ENCODE results near the gene KCTD16. TPM values are rescaled to one million over a fixed set of nuclear protein-coding genes. Genes with fewer than 3 reads are reported as not detected.

KCTD16 gene
- total RNA-seq, 3 donors from 2014 or later, result not detected

DNA sequence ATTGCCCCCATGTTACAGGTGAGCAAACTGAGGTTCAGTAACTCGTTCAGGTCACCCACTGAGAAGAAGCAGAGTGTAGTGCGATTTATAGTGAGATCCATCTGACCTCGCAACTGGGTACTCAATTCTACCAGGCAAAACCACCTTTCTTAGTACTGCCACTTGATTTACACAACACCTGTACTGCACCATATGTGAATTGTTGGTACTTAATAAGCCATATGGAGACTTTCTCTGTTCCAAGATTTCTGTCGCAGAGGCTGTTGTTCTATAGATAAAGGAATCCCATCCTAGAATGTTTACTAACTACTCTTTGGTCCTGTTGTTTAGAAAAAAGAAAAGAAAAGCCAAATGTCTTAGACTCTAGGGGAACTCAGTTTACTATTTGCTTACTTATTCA, 287.5 kb downstream of the KCTD16 start:
- Mint-ChIP-seq H3K9me3 (no peaks in the 10 kb centered on the region), H3K4me3 (no peak overlapping the region), H3K4me1 (ENCODE audit: low read depth) (no peaks in the 10 kb centered on the region), H3K36me3 (ENCODE audit: insufficient read depth) (no peaks in the 10 kb centered on the region), H3K27me3 (ENCODE audit: low read depth) (no peaks in the 10 kb centered on the region)
- DNase-seq, result no peak
- ATAC-seq, result no peak

DNA sequence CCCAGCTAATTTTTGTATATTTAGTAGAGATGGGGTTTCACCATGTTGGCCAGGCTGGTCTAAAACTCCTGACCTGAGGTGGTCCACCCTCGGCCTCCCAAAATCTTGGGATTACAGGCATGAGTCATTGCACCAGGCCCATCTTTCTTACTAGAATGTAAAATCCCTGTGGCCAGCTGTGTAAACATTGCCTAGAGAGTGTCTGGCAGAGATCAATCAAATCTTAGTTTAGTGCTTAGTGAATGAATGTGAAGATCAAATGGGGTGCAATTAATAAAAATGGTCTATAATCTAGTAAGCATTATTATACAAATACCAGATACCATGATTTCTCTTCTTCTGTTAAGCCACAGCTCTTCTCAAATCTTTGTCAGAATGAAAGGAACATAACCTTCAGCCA, 289.9 kb downstream of the KCTD16 start:
- H3K27me3 Mint-ChIP-seq (ENCODE audit: low read depth), result no peaks in the 10 kb centered on the region
- no peak overlapping the region for H3K4me3 Mint-ChIP-seq
- no peaks in the 10 kb centered on the region for H3K36me3 Mint-ChIP-seq (ENCODE audit: insufficient read depth)
- ATAC-seq (no peak), DNase-seq (no peak)
- no peaks in the 10 kb centered on the region for H3K4me1 Mint-ChIP-seq (ENCODE audit: low read depth)
- no peaks in the 10 kb centered on the region for H3K9me3 Mint-ChIP-seq

GRCh38 chr5:144462577-144462976, 291.9 kb downstream of the KCTD16 start:
- no peaks in the 10 kb centered on the region for H3K27me3 Mint-ChIP-seq (ENCODE audit: low read depth)
- no peaks in the 10 kb centered on the region for H3K9me3 Mint-ChIP-seq
- no peak overlapping the region for H3K4me3 Mint-ChIP-seq
- ATAC-seq (no peak), DNase-seq (no peak)
- no peaks in the 10 kb centered on the region for H3K36me3 Mint-ChIP-seq (ENCODE audit: insufficient read depth)
- no peaks in the 10 kb centered on the region for H3K4me1 Mint-ChIP-seq (ENCODE audit: low read depth)

DNA sequence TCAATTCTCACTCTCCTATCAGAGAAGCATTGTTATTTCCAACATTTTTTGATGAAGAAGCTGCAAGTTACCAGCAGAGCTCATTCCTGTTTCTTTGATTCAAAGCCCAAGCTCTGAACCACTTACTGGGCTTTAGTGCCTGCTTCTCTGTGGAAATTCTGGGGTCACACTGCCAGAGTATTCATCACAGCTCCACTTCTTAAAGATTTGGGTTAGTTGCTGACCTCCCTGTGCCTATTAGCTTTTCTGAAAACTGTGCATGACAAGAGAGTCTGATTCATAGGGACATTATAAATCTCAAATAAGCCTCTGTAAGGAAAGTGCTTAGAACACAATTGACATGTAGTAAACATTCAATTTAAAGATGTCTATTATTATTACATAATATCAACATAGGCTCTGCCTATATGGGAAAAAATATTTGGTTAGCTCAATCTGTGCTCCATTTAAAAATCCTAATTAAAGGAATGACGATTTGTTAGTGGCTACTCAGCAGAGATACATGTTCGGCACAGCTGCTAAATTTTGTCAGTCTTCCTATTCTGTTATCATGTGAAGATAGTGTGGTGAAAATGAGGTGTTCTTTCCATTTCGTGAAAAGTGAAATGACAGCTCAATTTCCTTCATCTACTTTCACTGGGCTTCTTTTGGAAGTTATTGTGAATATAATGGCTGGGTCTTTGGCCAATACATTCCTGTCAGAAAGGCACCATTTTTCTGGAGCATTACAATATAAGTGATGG, 293.0 kb downstream of the KCTD16 start:
- H3K27me3 Mint-ChIP-seq (ENCODE audit: low read depth), result no peaks in the 10 kb centered on the region
- H3K4me3 Mint-ChIP-seq, result no peak overlapping the region
- no peaks in the 10 kb centered on the region for H3K4me1 Mint-ChIP-seq (ENCODE audit: low read depth)
- no peak for ATAC-seq
- no peaks in the 10 kb centered on the region for H3K9me3 Mint-ChIP-seq
- H3K36me3 Mint-ChIP-seq (ENCODE audit: insufficient read depth), result no peaks in the 10 kb centered on the region
- no peak for DNase-seq

DNA sequence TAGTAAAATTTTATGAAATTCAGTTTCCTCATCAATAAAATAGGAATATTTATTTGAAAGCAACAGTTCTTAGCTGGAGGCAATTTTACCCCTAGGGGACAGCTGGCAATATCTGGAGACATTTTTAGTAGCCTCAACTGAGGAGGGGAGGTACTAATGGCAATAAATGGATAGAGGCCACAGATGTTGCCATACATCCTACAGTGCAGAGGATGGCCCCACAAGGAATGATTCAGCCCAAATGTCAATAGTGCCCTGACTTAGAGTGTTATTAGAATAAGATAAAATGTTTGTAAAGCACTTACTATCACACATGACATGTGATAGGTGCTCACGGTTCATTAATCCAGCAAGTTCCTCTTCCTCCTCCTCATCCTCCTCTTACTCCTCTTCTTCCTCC, 293.6 kb downstream of the KCTD16 start:
- no peaks in the 10 kb centered on the region for H3K36me3 Mint-ChIP-seq (ENCODE audit: insufficient read depth)
- no peak for DNase-seq
- no peaks in the 10 kb centered on the region for H3K9me3 Mint-ChIP-seq
- no peak for ATAC-seq
- no peaks in the 10 kb centered on the region for H3K4me1 Mint-ChIP-seq (ENCODE audit: low read depth)
- H3K27me3 Mint-ChIP-seq (ENCODE audit: low read depth), result no peaks in the 10 kb centered on the region
- no peak overlapping the region for H3K4me3 Mint-ChIP-seq

DNA sequence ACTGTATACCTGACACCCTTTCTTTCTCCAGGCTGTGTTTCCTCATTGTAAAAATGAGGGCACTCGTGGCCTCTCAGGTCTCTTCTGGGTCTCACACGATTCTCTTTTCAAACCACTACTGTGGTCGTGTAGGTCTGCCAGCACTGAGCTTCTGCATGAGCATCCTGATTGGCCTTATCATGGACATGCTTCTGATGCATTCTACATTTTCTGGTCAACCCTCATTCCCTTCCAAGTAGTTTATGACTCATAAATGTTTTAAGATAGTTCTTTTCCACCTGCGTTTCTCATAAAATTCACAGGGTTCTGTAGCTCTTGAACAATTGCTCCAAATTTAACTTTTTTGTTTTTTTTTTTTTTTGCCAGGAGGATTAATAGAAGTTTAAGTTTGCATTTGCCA, 294.8 kb downstream of the KCTD16 start:
- H3K4me1 Mint-ChIP-seq (ENCODE audit: low read depth), result no peaks in the 10 kb centered on the region
- H3K4me3 Mint-ChIP-seq, result no peak overlapping the region
- H3K9me3 Mint-ChIP-seq, result no peaks in the 10 kb centered on the region
- DNase-seq, result no peak
- H3K36me3 Mint-ChIP-seq (ENCODE audit: insufficient read depth), result no peaks in the 10 kb centered on the region
- H3K27me3 Mint-ChIP-seq (ENCODE audit: low read depth), result no peaks in the 10 kb centered on the region
- no peak for ATAC-seq

DNA sequence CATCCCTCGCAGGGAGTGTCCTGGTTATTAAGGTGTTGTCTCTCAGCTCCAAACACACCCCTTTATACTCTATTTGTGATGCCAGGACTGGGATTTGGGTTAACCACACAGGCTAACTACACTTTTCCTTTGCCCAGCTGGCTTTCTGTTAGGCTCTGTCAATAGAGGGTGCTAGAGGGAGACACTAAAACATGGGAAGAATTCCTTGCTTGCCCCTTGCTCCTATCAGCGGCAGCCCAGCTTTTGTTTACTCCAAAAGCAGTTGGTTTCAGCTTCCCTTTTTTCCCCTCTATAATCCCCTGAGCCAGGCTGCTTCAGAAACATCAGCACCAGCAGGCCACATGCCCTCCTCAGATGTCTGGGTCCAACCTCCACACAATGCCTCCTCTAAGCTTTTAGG, 297.1 kb downstream of the KCTD16 start:
- Mint-ChIP-seq H3K9me3 (no peaks in the 10 kb centered on the region), H3K4me3 (no peak overlapping the region), H3K27me3 (ENCODE audit: low read depth) (no peaks in the 10 kb centered on the region), H3K36me3 (ENCODE audit: insufficient read depth) (no peaks in the 10 kb centered on the region), H3K4me1 (ENCODE audit: low read depth) (no peaks in the 10 kb centered on the region)
- DNase-seq (no peak), ATAC-seq (no peak)

DNA sequence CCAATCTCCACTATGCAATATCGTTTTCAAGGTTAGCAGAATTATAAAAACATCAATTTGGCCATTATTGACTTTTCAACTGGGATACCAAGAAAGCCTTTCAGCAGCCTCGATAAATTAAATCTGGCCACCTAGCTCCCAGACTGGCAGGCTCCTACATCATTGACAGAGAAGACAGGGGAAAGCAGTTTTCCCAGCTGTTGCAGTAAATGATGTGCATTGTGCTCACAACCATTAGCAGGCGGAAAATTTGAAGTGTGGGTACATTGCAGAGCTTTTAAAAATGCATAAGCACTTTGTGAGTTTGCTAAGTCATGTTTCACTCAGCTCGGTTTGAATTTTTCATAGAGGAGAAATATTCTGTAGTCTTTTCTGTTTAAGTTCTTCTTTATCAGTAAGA, 297.9 kb downstream of the KCTD16 start:
- DNase-seq (no peak), ATAC-seq (no peak)
- Mint-ChIP-seq H3K9me3 (no peaks in the 10 kb centered on the region), H3K36me3 (ENCODE audit: insufficient read depth) (no peaks in the 10 kb centered on the region), H3K4me1 (ENCODE audit: low read depth) (no peaks in the 10 kb centered on the region), H3K27me3 (ENCODE audit: low read depth) (no peaks in the 10 kb centered on the region), H3K4me3 (no peak overlapping the region)

GRCh38 chr5:144469106-144469505, 298.4 kb downstream of the KCTD16 start:
- H3K9me3 Mint-ChIP-seq, result no peaks in the 10 kb centered on the region
- DNase-seq (no peak), ATAC-seq (no peak)
- H3K36me3 Mint-ChIP-seq (ENCODE audit: insufficient read depth), result no peaks in the 10 kb centered on the region
- H3K4me1 Mint-ChIP-seq (ENCODE audit: low read depth), result no peaks in the 10 kb centered on the region
- no peak overlapping the region for H3K4me3 Mint-ChIP-seq
- H3K27me3 Mint-ChIP-seq (ENCODE audit: low read depth), result no peaks in the 10 kb centered on the region

DNA sequence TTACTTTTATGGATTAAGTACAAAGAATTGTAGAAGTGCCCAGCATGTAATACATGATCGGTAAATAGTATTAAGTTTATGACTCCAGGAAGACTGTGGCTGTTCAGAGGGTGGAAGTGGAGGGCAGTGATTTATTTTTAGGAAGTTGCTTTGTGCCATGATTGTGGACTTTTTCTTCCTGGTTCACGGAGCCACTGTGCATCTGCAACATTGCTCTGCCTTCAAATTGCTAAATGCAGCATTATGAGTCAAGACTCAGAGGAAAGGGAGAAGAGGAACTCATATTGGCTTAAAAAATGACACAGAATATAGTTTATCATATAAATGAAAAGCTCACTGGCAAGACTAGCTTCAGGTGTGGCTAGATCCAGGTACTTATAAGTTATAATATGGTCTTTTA, 301.5 kb downstream of the KCTD16 start:
- H3K4me1 Mint-ChIP-seq (ENCODE audit: low read depth), result no peaks in the 10 kb centered on the region
- no peak for DNase-seq
- no peaks in the 10 kb centered on the region for H3K36me3 Mint-ChIP-seq (ENCODE audit: insufficient read depth)
- no peak overlapping the region for H3K4me3 Mint-ChIP-seq
- no peaks in the 10 kb centered on the region for H3K9me3 Mint-ChIP-seq
- no peaks in the 10 kb centered on the region for H3K27me3 Mint-ChIP-seq (ENCODE audit: low read depth)
- no peak for ATAC-seq

GRCh38 chr5:144473650-144474049, 303.0 kb downstream of the KCTD16 start:
- Mint-ChIP-seq H3K9me3 (no peaks in the 10 kb centered on the region), H3K4me3 (no peak overlapping the region), H3K27me3 (ENCODE audit: low read depth) (no peaks in the 10 kb centered on the region), H3K4me1 (ENCODE audit: low read depth) (no peaks in the 10 kb centered on the region), H3K36me3 (ENCODE audit: insufficient read depth) (no peaks in the 10 kb centered on the region)
- no peak for ATAC-seq
- DNase-seq, result no peak

DNA sequence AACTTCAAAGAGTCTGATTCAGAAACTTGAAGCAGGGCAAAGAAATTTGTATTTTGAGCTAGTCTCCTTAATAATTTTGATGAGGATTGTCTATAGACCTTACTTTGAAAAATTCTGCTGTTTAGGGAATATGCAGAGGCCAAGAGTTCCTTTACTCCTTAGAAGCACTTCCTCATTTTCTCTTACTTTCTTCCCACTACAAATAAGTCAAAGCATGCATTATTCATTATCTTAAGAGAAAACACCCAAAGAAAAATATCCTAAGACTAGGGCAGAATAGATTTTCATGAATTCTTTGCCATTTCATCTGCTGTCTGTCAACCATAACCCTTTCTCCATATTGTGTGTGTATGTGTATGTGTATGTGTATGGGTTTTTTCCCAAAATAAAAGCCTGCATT, 307.9 kb downstream of the KCTD16 start:
- no peaks in the 10 kb centered on the region for H3K9me3 Mint-ChIP-seq
- H3K4me3 Mint-ChIP-seq, result no peak overlapping the region
- ATAC-seq (no peak), DNase-seq (no peak)
- no peaks in the 10 kb centered on the region for H3K36me3 Mint-ChIP-seq (ENCODE audit: insufficient read depth)
- H3K4me1 Mint-ChIP-seq (ENCODE audit: low read depth), result no peaks in the 10 kb centered on the region
- H3K27me3 Mint-ChIP-seq (ENCODE audit: low read depth), result no peaks in the 10 kb centered on the region

GRCh38 chr5:144481861-144482260, 311.2 kb downstream of the KCTD16 start:
- Mint-ChIP-seq H3K27me3 (ENCODE audit: low read depth) (no peaks in the 10 kb centered on the region), H3K36me3 (ENCODE audit: insufficient read depth) (no peaks in the 10 kb centered on the region), H3K9me3 (no peaks in the 10 kb centered on the region), H3K4me1 (ENCODE audit: low read depth) (no peaks in the 10 kb centered on the region), H3K4me3 (no peak overlapping the region)
- ATAC-seq (no peak), DNase-seq (no peak)

DNA sequence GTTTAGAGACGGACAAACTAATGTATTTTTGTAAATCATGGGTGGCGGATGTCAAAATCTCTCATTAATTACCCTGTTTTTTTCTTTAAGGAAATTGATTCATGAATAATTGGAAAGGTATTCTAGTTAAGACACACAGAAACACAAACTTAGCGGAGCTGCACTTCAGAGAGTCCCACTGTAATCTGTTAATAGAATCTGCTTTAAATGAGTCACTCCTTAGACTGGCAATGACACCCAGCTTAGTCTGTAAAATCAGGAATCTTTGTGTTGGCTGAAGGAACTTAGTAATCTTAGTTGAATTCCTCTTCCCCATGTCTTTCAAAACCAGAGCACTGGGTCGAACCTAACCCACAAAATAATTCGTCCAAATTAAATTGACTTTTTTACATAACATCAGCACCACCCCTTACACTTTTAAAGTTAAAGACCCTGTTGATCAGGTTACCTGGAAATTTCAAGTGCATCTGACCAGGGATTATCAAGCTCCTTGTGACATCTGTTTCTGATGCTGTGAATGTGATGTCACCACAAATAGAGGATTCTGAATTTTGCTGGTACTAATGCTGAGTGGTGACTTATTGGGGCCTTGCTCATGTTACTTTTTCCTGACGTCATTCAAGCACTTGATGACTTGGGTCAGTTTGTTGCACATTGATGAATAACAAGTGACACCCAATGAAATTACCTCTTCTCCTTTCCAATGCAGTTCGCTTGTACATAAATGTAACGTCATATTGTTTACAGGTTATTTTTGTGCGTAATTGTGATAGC, 313.6 kb downstream of the KCTD16 start:
- Mint-ChIP-seq H3K4me3 (no peak overlapping the region), H3K9me3 (no peaks in the 10 kb centered on the region)

GRCh38 chr5:144485540-144485939, 314.9 kb downstream of the KCTD16 start:
- Mint-ChIP-seq H3K9me3 (no peaks in the 10 kb centered on the region), H3K27me3 (ENCODE audit: low read depth) (no peaks in the 10 kb centered on the region), H3K36me3 (ENCODE audit: insufficient read depth) (no peaks in the 10 kb centered on the region), H3K4me3 (no peak overlapping the region), H3K4me1 (ENCODE audit: low read depth) (no peaks in the 10 kb centered on the region)
- ATAC-seq, result no peak
- DNase-seq, result no peak

More for the DNA sequence above, 313.6 kb downstream of the KCTD16 start:
- H3K27me3 Mint-ChIP-seq (ENCODE audit: low read depth), result no peaks in the 10 kb centered on the region
- no peaks in the 10 kb centered on the region for H3K4me1 Mint-ChIP-seq (ENCODE audit: low read depth)
- no peaks in the 10 kb centered on the region for H3K36me3 Mint-ChIP-seq (ENCODE audit: insufficient read depth)
- DNase-seq, result no peak
- ATAC-seq, result no peak
